Renal cortical epithelial cell (primary cell): ENCODE measurements around the gene PRSS37. TPM values are rescaled to one million over a fixed set of nuclear protein-coding genes. Genes with fewer than 3 reads are reported as not detected.
"Not testable (repeated sequence)": the region's sequence is repeated elsewhere in the genome, so short reads cannot be mapped to it uniquely, and the experiment has no call there.

Experiments
- DNase-seq: peaks from one replicate; pipeline ENCODE4 v3.0.0-alpha.2; 2011; ENCODE audit warnings: low read depth
- total RNA-seq: library from RNA; depleted of rRNA; stranded (reverse); fragments of >200 nt; gene quantifications from 2 replicates; pipeline ENCODE4 v1.2.3, GENCODE V29; 2014

The PRSS37 gene
- not detected in 2 replicates for total RNA-seq

DNA sequence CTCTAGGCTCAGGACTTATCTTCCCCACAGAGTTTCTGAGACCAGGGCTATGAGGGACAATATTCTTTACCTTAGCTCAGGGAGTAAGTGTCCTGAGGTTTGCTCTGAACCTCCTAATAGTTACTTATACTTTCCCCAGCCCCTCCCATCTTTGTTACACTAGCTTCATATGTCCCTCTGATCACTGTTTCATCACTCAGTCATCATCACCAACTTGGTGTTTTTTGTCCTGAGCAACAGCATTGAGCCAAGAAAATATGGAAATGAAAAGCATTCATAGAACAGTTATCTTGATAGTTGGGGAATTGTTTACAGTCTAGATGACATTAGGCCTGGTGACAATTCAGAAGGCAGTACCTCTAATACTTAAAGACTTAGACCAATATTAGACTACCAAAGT, at the start of gene PRSS37:
Gene PRSS37 (minus strand): TSS at position 101 of the 400 bp plus-strand sequence. CDS start 436 bp downstream, outside the sequence.
- DNase-seq = no peak

GRCh38 chr7:141889321-141889720, 48.0 kb upstream of the PRSS37 start:
- no peak for DNase-seq

GRCh38 chr7:141884539-141885225, 43.4 kb upstream of the PRSS37 start:
- DNase-seq = no peak

GRCh38 chr7:141880960-141881359, 39.7 kb upstream of the PRSS37 start:
- no peak for DNase-seq

DNA sequence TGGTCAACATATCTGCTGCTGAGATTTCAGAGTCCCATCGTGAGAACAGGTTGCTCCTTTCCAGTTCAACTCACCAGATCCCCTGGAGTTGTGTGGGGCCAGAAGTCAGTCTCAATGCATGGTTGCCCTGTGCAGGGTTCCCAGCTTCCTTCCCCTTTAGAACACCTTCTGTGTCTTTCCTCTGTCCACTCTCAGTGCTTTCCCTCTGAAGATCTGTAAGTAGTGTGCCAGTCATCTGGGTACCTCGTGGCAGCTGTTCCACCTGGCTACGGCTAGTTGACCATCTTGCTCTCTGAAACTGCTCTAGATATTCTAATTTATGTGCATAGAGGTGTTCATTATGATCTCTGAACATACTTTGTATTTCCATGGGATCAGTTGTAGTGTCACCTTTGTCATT, 36.1 kb upstream of the PRSS37 start:
- no peak for DNase-seq

DNA sequence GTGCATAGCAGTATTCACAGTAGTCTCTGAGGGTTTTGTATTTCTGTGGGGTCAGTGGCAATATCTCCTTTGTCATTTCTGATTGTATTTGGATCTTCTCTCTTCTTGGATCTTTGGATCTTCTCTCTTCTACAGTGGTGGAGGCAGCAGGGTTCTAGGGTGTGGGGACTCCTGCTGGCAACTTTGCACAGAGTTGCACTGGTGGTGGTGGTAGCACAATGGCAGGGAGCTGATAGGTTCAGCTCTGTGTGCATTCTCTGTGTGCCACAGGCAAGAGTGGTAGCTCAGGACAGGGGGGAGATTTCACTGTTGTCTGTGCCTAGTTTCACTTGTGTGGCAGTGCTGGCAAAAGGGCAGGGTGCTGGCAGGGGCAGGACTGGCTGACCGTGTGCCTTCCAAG, 35.1 kb upstream of the PRSS37 start:
- no peak for DNase-seq

DNA sequence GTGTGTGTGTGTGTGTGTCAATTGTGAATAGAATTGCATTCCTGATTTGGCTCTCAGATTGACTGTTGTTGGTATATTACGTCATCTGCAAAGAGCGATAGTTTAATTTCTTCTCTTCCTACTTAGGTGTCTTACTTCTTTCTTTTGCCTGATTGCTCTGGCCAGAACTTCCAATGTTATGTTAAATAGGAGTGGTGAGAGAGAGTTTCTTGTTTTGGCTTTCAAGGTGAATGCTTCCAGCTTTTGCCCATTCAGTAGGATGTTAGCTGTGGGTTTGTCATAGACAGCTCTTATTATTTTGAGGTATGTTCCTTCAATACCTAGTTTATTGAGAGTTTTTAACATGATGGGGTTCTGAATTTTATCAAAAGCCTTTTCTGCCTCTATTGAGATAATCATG, 34.2 kb upstream of the PRSS37 start:
- no peak for DNase-seq

DNA sequence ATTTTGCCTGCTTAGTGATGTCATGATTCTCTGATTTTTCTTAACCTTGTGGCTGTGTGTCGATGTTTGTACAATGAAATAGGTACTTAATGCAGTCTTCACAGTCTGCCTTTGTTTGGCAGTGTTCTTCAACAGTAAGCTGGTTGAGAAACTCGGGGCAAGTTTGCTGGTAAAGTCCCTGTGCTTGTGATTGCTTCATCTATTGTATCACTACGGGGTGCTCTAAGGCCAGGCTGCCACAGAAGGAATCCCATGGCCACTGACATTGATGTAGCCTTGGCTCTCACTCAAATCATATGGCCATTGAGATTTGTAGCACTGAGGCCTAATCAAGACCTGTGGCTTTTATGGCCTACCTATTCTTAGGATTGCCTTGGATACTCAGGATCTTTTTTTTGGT, 33.5 kb upstream of the PRSS37 start:
- DNase-seq = peak; percentile 2

GRCh38 chr7:141872931-141873330, 31.6 kb upstream of the PRSS37 start:
- no peak for DNase-seq

DNA sequence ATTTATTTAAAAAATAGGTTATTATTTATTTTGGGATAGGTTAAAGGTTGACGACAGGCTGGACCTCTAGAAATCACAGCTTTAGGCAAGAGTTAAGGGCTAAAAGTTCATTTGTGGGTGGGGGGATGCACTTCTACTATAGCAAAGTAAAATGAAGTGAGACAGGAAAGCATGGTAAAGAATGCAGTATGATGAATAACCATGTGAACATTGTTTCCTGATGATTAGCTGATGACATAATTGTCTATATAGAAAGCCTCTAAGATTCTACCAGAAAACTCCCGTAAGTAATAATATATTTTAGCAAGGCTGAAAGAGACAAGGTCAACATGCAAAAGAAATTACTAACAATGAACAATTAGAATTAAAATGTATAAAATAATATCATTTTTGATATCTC, 25.7 kb upstream of the PRSS37 start:
- DNase-seq = no peak

GRCh38 chr7:141864765-141865447, 23.6 kb upstream of the PRSS37 start:
- peak; percentile 61 for DNase-seq

DNA sequence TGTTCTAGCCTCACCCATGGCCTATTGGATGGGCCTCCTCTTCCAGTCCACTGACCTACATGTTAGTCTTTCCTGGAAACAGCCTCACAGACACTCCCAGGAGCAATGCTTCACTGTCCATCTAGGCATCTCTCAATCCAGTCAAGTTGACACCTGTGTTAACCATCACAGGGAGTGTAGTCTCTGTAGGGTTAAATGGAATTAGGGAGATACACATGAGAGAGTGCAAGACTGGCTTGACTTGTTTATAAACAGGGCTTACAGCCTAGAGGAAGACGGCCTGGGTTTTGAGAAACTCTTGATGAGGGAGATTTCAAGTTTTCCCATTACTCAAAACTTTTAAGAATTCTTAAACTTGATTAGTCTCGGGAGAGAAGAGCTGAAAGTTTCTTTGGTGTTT, 18.9 kb upstream of the PRSS37 start:
- no peak for DNase-seq

- DNase-seq = no peak
These were observed 6.7 kb upstream of the PRSS37 start for GRCh38 chr7:141847996-141848395.

DNA sequence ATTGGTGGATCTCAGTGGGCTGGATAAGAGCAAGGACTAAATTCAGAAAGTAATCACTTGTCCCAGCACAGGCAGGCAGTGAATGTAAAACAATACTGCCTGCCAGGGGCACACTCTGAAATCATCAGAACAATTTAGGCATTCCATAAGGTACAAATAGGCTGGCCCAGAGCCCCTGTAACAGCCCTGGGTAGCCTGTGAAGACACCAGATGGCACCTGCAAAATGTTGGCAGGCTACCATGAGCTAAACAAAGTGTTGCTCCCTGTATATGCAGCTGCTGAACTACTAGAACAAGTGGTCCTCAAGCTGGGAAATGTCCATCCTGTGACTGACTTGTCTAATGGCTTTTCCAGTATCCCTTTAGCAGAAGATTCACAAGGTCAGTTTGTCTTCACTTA, 3.0 kb upstream of the PRSS37 start:
- DNase-seq = no peak

GRCh38 chr7:141842904-141843303, 1.6 kb upstream of the PRSS37 start:
- DNase-seq = no peak

DNA sequence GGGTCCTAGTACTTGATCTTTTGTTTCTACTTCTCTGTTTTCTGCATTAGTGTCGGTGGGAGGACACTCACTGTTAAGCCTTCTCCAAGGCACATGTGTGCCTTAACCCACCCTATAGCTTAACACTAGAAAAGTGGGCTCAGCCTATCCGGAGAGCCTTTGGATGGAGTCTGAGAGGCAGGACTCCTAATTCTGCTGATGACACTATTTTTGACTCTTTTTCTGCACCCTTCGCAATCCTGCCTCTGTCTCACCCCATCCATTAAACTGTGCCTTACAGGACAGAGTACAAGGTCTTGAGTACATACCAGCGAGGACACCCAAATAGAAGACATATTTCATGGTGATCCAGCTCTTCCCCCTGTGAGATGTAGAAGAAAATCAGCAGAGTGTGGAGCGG, 577 bp downstream of the PRSS37 start:
- no peak for DNase-seq

DNA sequence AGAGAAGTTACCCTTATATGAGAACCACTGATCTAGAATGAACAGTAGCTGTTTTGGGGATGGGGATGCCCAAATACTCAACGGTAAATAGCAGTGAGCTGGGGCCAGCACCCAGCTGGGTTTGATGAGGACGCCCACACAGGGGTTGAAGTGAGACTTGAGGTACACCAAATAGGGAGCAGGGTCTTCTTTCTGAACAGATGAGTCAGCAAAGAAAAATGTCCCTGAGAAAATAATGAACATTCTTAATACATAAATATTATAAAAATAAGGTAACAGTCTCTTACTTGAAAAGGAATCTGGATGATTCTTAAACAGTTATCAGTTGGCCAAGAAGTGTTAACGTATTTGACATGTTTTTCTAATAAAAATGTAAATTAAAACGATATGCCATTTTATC, 2.0 kb downstream of the PRSS37 start:
- DNase-seq = no peak

DNA sequence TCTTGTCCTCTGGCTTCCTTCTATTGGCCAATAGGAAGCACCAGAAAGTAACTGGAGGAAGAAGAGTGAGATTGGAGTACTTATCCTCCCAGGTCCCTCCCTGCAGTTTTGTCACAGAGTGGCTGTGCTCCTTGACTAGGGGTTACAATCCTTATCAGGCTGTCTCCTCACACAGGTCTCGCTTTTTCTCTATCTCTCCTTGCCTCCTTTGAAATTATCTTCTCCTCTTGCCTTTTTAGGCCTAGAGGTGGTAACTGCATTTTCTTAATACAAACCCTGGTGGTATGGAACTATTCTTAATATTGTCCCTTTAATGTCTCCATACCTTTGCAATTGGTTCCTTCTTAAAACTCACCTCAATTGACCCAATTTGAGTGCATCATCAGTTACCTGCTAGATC, 2.7 kb downstream of the PRSS37 start:
- no peak for DNase-seq

GRCh38 chr7:141837683-141838082, 3.6 kb downstream of the PRSS37 start:
- no peak for DNase-seq

DNA sequence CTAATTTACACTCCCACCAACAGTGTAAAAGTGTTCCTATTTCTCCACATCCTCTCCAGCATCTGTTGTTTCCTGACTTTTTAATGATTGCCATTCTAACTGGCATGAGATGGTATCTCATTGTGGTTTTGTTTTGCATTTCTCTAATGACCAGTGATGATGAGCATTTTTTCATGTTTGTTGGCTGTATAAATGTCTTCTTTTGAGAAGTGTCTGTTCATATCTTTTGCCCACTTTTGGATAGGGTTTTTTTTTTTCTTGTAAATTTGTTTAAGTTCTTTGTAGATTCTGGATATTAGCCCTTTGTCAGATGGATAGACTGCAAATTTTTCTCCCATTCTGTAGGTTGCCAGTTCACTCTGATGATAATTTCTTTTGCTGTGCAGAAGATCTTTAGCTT, 18.9 kb downstream of the PRSS37 start:
- not testable (repeated sequence) for DNase-seq

GRCh38 chr7:141820067-141820466, 21.2 kb downstream of the PRSS37 start:
- DNase-seq = no peak

DNA sequence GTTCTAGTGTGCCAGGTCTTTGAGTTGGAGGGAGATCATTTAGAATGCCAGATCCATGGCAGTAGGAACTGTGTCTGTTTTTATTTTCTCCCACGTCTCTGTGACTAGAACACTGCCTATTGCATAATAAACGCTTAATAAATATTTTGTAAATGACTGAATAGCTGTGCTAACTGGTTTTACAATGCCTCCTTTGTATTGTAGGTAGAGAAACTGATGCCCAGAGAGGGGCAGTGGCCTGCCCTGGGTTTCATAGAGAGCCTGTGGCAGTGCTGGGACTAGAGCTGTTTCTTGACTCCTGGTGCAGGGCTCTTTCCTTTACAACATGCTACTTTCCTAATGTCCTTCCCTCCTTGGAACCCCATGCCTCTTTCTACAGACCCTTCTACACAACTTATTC, 48.8 kb downstream of the PRSS37 start:
- peak; percentile 30 for DNase-seq

DNA sequence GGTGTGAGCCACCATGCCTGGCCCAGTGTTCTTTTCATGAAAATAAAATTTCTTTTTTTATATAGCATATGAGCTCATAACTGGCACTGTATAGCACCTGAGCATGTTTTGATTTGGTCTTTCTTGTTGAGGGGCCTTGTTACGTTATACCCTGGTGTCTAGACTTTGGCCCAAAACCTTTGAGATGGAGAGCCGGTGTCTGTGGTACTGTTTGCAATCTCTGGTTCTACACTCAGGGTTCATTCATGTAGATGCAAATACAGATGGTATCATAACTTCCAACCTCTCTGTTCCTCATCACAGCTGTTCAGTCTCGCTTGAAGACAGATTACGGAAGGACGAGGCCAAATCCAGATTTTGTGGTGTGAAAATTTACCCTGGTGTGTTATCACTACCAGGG, 51.4 kb downstream of the PRSS37 start, which contains the start of gene TAS2R5:
Gene TAS2R5 (plus strand): TSS at position 301 of the 400 bp plus-strand sequence. CDS start 145 bp downstream, outside the sequence.
- no peak for DNase-seq

- no peak for DNase-seq
These were observed 53.0 kb downstream of the PRSS37 start for GRCh38 chr7:141788296-141788695.
